GM21619 (cell line): ENCODE results near the gene NFYC.
"Not testable (repeated sequence)": the region's sequence is repeated elsewhere in the genome, so short reads cannot be mapped to it uniquely, and the experiment has no call there.

ENCODE experiments used
- ATAC-seq: cut with Tn5 transposase; IDR thresholded peaks from one replicate; pipeline ENCODE4 v1.9.1; 2021; ENCODE audit not compliant: unreplicated experiment

NFYC gene

DNA sequence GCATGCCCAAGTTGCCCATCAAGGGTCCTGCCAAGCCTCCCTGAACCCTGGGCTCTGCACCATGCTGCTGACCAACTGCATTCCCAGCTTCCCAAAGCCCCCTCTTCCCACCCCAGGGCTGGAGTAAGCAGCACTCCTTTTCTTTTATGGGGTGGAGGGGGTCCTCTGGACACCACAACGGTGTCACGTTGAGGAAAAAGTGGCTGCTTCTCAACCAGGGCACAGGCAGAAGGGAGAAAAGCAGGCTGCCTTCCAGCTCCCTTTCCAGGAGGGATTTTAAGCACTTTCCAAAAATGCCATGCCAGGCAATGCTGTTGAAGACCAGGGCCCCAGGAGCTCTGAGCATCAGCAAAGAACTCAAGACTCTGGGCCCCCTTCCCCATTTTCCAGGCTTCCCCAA, 26.7 kb upstream of the NFYC start:
- no peak for ATAC-seq

DNA sequence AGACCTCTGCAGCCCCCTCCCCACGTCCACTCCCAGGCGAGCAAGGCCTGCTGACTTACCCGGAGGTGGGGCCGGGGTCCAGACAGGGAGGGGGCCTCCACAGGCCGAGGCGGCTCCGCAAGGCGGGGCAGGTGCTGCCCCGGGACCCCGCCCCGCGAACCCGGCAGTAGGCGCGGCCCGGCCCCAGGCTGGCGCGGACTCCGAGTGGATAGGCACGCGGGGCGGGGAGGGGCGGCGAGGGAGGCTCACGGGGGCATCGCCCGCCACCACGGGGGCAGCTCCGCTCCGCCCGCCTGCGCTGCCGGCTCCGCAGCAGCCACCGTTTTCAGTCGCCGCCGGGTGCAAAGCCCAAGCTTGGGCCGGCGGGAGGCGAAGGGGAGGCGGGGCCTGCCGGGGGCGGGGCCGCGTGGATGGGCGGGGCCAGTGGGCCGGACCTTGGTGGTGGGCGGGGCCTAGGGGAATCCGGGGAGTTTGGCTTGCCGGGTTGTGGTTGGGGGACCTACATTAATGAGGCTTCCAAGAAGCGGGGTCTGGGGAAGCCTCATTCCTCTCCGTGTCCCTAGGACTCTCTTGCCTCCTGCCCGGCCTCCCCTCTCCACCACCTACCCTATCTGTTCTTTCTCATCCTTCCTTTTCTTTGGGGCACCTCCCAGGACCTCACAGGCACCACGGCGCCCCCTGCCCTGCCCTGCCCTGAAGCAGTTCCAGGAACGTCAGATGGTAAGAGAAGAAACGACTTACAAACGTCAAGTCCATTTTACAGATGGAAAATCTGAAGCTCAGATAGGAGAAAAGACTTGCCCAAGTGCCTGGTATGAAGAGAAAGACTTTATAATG, 26.0 kb upstream of the NFYC start, which contains the start of gene RIMS3:
TSS of gene RIMS3 (minus strand) at position 348 of the 837 bp plus-strand sequence. CDS start 23,757 bp downstream, outside the sequence.
- ATAC-seq, result peak; percentile 56

DNA sequence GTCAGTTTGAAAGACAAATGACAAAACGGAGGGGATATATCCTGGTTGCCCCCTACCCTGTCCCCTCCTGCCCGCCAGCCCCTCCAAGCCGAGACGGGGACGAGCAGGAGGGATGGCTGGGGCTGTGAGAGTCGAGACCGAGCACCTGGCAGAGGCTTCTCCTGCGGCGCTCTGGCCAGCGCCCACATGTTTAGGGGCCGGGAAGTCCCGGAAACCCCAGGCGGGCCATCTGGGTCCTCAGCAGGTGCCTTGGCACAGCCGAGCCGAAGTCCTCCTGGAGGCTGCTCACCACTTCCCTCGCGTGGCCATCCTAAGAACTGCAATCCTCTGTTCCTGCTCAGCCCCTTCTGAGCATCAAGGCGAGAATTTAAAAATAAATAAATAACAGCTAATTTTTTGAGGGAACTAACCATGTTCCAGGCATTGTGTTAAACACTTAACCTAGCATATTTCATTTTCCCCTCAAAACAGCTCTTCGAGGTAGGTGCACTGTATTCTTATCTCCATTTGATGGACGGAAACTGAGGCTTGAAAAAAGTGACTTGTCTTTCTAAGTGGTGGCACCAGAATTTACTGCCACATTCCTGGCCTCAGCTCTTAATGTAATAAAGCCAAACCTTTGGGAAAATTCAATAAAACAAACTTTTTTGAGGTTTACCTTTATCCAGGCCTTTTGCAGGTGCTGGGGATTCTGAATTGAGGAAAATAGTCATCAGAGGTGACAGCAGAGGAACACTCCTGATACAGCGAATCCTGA, 22.6 kb upstream of the NFYC start:
- ATAC-seq, result peak; percentile 63

DNA sequence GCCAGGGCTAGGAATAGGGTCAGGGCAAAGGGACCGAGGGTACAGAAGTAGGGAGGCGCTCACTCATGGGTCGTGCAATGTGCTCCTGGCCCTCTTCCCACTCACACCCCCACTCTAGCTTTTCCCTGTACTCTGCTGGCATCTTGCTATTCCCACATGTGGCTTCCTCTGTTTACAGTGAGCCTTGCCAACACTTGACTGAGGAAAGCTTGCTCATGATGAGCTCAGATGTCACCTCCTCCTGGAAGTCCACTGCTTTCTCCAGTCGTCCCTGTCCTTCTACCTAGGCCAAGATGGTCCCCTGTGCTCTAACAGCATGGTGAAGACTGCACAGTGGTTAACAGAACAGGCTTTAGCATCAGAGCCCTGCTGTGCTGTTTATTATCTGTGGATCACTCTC, 18.1 kb upstream of the NFYC start:
- no peak for ATAC-seq

DNA sequence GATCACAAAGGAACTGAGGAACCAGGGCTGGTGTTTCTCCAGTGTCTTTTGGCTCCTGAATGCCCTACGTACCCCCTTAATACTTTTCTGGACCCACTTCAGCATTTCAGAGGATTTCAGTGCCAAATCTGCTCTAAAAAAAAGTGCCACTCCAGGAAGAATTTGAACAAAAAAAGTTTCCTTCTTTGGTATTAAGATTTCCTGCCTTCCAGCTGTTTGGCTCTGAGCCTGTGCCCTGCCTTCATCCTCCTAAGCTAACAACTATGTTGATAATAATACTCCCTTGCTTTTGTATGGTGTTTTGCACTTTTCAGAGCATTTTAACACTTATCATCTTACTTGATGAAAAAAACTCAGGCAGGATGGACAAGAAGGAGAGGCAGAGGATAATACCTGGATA, 15.0 kb upstream of the NFYC start:
- ATAC-seq, result no peak

DNA sequence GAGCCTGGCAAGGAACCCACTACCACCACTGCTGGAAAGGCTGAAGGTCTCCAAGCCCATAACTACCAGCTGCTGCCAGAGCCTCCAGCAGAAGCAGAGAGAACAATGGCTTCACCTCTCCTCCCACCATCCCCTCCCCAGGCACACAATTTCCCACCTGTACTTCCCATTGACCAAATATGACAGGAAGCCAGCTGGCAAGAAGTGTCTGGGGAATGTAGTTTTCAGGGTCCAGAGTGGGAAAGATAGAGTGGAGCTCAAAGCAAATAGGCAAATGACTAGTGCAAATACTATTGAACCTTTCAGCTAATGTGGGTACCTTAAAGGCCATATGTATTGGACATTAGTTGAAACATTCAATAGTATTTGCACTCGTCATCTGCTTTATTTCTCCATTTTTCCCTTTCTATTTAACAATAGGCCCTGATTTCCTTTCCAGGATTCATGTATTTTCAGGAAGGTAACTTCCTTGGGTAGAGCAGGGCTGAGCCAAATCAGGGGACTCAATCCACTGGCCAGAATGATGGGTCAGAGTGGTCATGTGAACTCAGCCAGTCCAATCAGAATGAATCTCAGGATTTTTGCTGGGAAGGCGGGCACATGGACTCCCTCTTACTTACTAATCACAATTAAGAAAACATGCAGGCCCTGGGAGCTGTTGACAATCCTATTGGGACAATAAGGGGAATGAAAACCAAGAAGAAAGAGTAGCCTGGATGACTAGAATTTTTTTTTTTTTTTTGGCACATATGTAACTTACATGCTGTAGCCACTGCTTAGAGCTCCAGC, 12.1 kb upstream of the NFYC start:
- no peak for ATAC-seq

DNA sequence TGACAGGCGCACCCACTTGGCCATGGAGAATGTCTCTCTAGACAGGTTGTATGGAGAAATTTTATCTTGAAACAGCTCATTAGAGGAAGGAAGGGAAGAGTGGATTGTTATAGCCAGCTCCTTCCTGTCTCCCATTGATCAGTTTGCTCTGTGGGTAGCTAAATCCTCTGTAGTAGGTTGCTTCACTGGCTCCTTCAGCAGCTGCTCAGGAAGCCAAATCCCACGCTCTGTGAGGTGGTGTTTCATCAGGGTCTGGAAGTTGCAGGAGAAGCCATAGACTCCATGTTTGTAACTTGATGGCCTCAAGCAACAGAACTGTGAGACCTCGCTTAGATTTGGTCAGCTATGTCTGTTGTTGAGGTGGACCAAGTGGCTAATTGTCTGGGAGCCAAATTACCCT, 6.8 kb upstream of the NFYC start:
- ATAC-seq, result no peak

DNA sequence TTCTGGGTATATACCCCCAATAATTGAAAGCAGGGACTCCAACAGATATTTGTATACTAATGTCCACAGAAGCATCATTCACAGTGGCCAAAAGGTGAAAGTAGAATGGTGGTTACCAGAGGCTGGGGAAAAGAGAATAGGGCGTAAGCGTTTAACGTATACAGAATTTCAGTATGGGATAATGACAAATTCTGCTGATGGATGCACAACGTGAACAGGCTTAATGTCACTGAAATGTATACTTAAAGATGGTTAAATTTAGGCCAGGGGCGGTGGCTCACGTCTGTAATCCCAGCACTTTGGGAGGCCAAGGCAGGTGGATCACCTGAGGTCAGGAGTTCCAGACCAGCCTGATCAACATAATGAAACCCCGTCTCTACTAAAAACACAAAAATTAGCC, 4.4 kb upstream of the NFYC start:
- ATAC-seq, result no peak

DNA sequence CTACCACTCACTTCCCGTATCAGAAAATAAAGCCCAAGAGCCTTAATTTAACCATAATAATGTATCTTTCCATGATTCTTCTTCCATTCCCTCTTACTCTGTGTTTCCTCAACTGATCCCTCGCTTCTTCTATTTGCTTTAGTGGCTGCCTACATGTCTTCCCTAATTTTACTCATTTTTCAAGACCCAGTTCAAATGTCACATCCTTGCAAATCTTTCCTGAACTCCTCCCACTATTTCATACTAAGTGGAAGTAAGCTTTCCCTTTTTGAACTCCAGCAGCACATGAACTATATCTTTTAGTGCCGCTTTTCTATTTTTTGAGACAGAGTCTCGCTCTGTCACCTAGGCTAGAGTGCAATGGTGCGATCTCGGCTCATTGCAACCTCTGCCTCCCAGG, 3.8 kb upstream of the NFYC start:
- ATAC-seq, result no peak

DNA sequence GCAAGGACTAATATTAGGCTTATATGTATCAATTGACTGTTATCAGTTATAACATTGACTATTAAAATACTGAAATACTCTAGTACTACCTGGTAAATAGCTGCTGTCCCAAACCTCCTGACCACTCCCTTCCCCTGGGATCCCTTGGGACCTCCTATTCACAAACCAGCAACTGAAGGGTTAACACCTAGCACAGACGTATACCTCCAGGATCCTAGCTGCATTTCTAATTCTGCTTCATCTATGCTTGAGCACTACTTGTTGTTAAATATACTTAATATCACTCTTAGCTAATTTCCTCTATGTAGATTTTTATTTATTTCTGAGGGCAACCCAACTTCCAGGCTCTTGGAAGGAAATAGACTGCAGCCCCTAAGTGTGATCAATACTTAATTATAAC, 1.8 kb upstream of the NFYC start:
- ATAC-seq, result no peak

DNA sequence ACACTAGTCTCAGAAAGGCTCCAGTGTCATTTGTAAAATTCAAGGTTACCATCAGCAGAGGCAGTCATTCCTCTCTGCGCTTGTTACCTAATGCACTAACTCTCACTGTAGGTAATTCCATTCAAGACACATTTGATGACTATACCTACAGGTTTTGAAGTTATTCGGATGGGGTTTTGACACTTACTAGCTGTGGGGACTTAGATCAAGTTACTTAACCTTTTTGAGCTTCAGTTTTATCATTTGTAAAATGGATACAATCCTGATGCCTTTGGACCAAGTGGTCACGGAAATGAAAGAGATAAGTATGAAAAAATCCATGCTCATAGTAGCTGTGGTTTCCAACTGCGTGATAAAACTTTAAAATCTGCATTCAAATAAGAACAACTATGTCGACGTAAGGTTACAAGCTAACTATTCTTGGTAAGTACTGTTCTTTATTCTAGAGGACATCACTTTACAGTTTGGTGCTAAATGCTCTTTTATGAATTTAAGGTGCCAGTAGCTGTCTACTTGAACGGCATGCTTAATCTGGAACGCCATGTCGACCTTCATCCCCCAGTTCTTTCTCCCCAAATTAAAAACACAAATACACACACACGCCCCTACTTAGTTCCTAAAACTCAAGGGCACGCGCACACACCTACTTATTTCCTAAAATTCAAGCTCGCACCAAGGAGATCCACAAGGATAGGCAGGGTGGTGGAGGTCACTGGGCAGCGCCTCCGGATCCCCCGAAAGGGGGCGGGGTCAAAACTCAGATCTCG, 550 bp upstream of the NFYC start:
- no peak for ATAC-seq

DNA sequence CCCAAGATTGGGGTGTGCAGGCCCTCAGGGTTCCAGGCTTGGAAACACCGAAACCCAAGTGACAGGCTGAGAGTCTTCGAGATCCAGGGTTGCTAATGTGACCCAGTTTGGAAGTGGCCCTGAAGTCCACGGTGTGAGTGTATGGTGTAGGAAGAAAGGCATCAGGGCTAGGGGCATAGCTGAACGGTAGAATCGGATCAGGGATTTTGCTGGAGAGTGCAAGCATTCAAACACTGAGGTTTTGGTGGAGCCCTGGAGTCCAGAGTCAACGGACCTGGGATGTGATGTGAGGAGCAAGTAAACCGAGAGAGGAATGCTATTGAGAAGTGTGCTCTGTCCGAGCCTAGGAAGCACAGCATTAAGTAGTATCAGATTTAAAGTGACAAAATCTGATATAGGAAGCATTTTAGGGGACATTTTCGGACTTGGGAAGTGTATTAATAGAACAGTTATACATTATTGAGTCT, 958 bp downstream of the NFYC start:
- peak; percentile 4 for ATAC-seq

DNA sequence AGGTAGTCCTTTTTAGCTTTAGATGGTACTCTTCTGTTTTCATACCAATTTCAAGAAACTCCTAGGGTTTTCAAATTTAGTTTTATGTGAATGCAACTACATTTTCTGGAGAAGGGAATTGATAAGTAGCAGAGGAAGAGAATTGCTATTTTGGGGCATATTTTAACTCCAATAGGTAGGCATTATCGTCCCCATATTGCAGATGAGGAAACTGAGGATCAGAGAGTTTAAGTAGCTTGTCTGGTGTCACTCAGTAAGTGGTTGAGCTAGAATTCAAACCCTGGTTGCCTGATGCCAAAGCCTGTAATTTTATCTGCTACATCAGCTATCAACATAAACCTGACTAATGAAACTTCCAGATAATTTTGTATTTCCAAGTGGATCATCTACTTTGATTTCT, 1.9 kb downstream of the NFYC start:
- ATAC-seq, result no peak

DNA sequence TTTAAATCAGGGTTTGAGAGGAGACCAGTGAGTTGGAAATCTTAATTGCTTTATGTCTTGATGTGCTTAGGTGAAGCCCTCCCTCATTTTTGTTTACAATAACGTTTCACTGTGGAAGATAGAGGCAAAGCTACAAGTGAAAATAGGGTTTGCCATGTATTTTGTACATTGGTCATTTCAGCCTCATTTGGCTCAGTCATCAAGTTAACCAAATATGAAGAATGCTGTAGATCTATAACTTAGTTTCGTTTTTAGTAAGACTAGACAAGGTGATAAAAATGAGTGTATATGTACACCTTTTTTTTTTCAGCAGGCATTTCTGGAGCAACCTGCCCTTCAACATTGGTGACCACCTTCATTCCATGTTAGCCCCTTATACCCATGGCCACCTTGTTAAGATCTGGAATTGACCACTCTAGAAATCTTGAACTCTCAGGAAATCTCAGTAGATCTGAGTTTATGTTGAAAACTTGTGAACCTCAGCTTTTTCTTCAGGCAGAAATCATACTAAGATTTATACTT, 2.9 kb downstream of the NFYC start:
- ATAC-seq, result no peak

DNA sequence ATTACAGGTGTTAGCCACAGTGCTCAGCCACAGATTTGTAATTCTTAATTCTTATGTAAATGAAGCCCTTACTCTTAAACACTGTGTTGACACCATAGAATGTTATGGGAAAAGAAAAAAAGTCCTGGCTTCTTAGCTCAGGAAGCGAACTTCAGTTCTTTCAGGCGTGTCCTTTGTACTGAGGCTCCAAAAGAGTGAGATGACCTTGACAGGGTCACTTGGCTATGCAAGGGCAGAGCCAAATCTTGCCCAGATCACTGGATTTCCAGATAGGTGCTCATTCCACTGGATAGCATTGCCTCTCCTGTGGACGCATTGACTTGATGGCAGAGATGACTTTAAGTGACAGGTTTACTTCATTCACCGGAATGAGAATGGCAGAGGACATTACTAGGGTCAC, 4.8 kb downstream of the NFYC start:
- no peak for ATAC-seq

DNA sequence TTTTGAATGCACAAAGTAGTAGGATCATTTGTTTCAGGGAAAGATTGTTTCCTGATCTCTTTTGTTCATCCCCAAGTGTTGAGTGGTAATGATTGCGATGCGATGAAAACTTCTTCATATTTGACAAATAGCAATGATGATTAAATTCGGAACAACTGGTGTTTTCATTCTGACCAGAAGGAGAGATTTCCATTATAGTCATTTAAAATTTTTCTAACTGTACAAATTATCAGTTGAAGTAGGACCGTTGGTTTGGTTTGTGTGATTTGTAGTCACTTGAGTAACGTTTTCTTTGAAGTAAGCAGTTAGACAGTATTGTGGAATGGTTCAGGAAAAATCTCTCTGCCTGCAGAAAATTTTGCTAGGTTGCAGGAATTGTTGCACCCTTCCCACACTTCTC, 5.9 kb downstream of the NFYC start:
- no peak for ATAC-seq

DNA sequence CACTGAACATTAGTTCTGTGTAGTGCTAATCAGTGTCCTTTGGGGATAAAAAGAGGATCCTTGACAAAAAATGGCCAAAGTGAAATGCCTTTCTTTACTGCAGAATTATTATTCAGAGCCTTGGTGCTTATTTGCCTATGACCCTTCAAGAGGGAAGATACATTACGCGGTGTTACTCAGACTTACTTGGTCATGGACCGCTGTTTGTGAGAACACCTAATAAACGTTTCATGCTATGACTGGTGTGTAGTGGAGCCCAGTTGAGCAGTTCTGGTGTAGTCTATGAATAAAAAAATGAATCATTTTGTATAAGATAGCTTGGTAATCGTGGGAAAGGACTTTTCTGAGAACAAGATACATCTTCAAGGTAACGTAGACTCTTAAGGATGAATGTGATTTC, 8.3 kb downstream of the NFYC start:
- peak; percentile 73 for ATAC-seq

DNA sequence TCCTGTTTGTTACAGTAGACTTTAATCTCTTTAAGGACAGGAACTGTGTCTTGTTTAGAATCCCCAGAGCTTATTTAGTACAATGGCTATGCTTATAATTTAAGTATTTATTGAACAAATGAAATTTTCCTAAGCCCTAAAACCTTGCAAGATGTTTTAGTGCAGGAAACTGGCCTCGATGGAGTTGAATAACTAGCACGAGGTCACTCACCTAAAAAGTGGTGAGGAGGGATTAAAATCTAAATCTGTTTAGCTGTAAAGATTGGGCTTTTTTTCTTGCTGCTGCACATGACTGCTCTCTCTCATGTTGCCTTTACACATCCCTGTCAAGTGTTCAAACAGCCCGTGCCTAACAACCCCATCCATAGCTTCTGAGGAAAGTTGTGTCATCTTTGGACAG, 10.2 kb downstream of the NFYC start:
- ATAC-seq, result no peak

DNA sequence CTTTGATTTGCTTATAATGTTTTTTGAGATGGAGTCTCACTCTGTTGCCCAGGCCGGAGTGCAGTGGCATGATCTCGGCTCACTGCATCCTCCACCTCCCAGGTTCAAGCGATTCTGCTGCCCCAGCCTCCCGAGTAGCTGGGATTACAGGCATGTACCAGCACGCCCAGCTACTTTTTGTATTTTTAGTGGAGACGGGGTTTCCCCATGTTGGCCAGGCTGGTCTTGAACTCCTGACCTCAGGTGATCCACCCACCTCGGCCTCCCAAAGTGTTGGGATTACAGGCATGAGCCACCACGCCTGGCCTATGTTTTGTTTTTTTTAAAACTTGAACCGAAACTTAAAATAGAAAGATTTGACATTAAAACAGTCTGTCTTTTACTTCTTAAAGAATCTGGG, 11.3 kb downstream of the NFYC start:
- ATAC-seq, result not testable (repeated sequence)

DNA sequence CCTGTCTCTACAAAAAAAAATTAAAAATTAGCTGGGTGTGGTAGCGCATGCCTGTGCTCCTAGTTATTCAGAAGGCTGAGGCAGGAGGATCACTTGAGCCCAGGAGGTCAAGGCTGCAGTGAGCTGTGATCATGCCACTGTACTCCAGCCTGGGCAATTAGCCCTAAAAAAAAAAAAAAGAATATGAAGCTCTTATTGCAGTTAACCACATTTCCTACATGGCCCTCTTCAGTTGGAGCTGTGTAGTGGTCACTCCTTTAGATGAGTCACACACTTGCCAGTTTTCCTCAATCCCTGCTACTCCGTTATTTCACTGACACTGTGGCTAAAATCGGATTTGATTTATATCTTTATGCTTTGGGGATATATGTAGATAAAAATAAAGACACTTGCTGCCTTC, 11.8 kb downstream of the NFYC start:
- ATAC-seq, result no peak
